Spleen (tissue), 7 donors: ENCODE measurements around the gene SRGAP1.

Experiments
- POLR2A ChIP-seq, 3 donors: fragments of 450-650 bp; IDR thresholded peaks; one replicate each; pipeline ENCODE4 v1.5.1; 2017; ENCODE audit warnings: antibody characterized with exemption in 3 of 3, mild to moderate bottlenecking in 1 of 3
- TF ChIP-seq, protein P1 (sequence below), 11 experiments: fragments of 200-600 bp in 7 of 11; fragments of 450-650 bp in 4 of 11; sonication (generic) in 4 of 11; IDR thresholded peaks in 8 of 11; conservative IDR thresholded peaks in 3 of 11; 1 replicate in 7 of 11; 2 replicates in 4 of 11; pipeline versions ENCODE4 v1.4.0 to v1.8.0; 2016 to 2021; ENCODE audit warnings: antibody characterized with exemption in 11 of 11, inconsistent platforms in 4 of 11, mild to moderate bottlenecking in 1 of 11
- donor health status: DM: no; HTN: no; CAD: no; lungs with moderate emphysema.
- donor health status: DM: no; HTN: no; CAD: no.
- donor health status: DM: no; HTN: no; CAD: no.

DNA sequence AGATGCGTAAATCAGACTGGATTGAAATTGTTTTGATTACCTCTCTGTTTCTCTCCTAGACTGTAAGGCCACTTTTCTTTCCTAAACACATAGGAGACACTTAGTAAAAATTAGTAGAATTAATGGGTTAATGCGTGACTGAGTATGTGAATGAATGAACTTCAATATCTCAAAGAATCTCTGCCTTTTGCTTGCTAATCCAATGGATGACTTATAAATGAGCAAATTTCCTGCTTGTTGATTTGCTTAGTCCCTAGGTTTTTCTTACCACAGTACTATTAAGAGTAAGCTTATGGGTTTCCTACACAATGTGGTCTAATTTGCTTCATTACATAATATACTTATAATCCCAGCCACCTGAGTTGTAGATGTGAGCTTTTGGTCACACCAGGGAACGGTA lies 164.1 kb downstream of the SRGAP1 start:
- TF ChIP-seq POLR2A (IDR thresholded peaks at IDR 0.05): no peak
- TF ChIP-seq, protein P1, sequence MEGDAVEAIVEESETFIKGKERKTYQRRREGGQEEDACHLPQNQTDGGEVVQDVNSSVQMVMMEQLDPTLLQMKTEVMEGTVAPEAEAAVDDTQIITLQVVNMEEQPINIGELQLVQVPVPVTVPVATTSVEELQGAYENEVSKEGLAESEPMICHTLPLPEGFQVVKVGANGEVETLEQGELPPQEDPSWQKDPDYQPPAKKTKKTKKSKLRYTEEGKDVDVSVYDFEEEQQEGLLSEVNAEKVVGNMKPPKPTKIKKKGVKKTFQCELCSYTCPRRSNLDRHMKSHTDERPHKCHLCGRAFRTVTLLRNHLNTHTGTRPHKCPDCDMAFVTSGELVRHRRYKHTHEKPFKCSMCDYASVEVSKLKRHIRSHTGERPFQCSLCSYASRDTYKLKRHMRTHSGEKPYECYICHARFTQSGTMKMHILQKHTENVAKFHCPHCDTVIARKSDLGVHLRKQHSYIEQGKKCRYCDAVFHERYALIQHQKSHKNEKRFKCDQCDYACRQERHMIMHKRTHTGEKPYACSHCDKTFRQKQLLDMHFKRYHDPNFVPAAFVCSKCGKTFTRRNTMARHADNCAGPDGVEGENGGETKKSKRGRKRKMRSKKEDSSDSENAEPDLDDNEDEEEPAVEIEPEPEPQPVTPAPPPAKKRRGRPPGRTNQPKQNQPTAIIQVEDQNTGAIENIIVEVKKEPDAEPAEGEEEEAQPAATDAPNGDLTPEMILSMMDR (IDR thresholded peaks at IDR 0.05 in 8 of 11, conservative IDR thresholded peaks at IDR 0.05 in 3 of 11): no peak
